Subcutaneous adipose tissue (tissue), 4 donors: ENCODE measurements around the gene TEX10. TPM values are rescaled to one million over a fixed set of nuclear protein-coding genes. Genes with fewer than 3 reads are reported as not detected.

ENCODE experiments used
- CTCF ChIP-seq: fragments of 450-650 bp; IDR thresholded peaks from one replicate; pipeline ENCODE4 v1.5.1; 2016; ENCODE audit warnings: low read depth, mild to moderate bottlenecking, control low read depth, antibody characterized with exemption, moderate library complexity
- total RNA-seq, 4 donors: library from RNA; depleted of rRNA; stranded (reverse); fragments of >200 nt; gene quantifications; one replicate each; pipeline ENCODE4 v1.1.0, GENCODE V29; 2016

Gene TEX10
- total RNA-seq, 4 donors from 2014 or later = 8.7 to 27.6 (median 14.6) TPM

- TF ChIP-seq CTCF = no peak
Measured at GRCh38 chr9:100377015-100377414, 24.3 kb upstream of the TEX10 start.

- no peak for TF ChIP-seq CTCF
Measured at GRCh38 chr9:100375658-100376057, 22.9 kb upstream of the TEX10 start.

- no peak for TF ChIP-seq CTCF
Measured at GRCh38 chr9:100372648-100373047, 19.9 kb upstream of the TEX10 start.

GRCh38 chr9:100370064-100370723, 17.5 kb upstream of the TEX10 start:
- TF ChIP-seq CTCF = no peak

- TF ChIP-seq CTCF = no peak
Measured at GRCh38 chr9:100368672-100369071, 15.9 kb upstream of the TEX10 start.

- no peak for TF ChIP-seq CTCF
Measured at GRCh38 chr9:100366121-100366520, 13.4 kb upstream of the TEX10 start.

GRCh38 chr9:100364013-100364412, 11.3 kb upstream of the TEX10 start:
- no peak for TF ChIP-seq CTCF
